ENCODE data around the gene TMC5.

The TMC5 gene

GRCh38 chr16:19430345-19430744 lies 12.7 kb downstream of the TMC5 start:
- no peak overlapping the region for H3K4me3 ChIP-seq (ENCODE audit: low read length)
- no peak for TF ChIP-seq ZNF274 (IDR thresholded peaks at IDR 0.05; ENCODE audit: low read depth, low read length)

- H3K4me3 ChIP-seq (ENCODE audit: low read length): no peak overlapping the region
- TF ChIP-seq ZNF274 (IDR thresholded peaks at IDR 0.05; ENCODE audit: low read depth, low read length): no peak
Measured at GRCh38 chr16:19431636-19432340, 14.1 kb downstream of the TMC5 start.

GRCh38 chr16:19432429-19432828 lies 14.7 kb downstream of the TMC5 start:
- no peak overlapping the region for H3K4me3 ChIP-seq (ENCODE audit: low read length)

DNA sequence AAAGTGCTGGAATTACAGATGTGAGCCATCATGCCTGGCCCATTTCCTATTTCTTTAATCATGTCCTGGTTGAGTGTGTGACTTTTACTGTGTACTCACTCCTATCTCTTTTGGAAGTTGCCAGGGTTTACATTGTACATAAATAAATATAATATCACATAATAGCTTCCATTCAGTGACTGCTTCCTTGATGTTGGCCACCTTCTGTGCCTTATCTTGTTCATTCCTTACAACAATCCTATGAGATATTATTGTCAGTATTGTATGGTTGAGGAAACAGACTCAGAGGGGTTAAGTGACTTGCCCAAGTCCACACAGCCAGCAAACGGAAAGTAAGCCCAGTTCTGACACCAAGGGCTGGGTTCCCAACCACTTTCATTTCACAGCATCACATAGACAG lies 16.9 kb downstream of the TMC5 start:
- H3K4me3 ChIP-seq (ENCODE audit: low read length): no peak overlapping the region
- TF ChIP-seq ZNF274 (IDR thresholded peaks at IDR 0.05; ENCODE audit: low read depth, low read length): no peak

More at GRCh38 chr16:19432429-19432828, 14.7 kb downstream of the TMC5 start:
- TF ChIP-seq ZNF274 (IDR thresholded peaks at IDR 0.05; ENCODE audit: low read depth, low read length): no peak

DNA sequence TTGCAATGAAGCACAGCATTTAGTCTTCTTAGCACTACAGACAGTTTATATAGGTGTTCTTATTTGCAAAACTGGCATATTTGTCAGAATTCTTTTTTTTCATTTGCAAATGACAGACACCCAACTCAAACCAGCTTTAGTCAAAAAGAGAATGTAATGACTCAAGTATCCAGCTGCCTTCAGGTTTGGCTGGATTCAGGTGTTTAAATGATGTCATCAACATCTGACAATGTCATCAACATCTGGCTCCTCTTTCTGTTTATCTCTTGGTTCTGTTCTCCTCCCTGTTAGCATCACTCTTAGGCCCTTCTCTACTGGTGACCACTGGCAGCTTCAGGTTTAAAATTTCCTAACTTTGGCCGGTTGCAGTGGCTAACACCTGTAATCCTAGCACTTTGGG lies 18.9 kb downstream of the TMC5 start:
- H3K4me3 ChIP-seq (ENCODE audit: low read length): no peak overlapping the region
- TF ChIP-seq ZNF274 (IDR thresholded peaks at IDR 0.05; ENCODE audit: low read depth, low read length): no peak

DNA sequence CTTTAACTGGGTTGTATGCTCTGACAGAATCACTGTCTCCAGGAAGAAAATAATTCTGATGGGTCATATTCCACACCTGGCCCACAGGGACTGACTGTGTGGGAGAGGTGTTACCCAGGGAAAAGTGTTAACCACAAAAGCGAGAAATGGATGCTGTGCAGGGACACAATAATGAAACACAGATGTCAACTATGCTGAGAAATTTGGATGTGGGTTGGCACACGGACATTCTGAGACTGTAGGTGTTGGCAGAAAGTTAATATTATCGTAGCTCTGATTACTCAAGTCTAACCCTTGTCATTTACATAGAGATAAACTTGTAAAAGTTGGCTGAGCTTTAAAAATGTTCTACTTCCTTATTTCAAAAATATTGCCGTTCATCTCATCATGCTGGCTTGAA lies 19.6 kb downstream of the TMC5 start:
- no peak for TF ChIP-seq ZNF274 (IDR thresholded peaks at IDR 0.05; ENCODE audit: low read depth, low read length)
- no peak overlapping the region for H3K4me3 ChIP-seq (ENCODE audit: low read length)

GRCh38 chr16:19438739-19439138 lies 21.1 kb downstream of the TMC5 start:
- H3K4me3 ChIP-seq (ENCODE audit: low read length): no peak overlapping the region
- TF ChIP-seq ZNF274 (IDR thresholded peaks at IDR 0.05; ENCODE audit: low read depth, low read length): no peak

DNA sequence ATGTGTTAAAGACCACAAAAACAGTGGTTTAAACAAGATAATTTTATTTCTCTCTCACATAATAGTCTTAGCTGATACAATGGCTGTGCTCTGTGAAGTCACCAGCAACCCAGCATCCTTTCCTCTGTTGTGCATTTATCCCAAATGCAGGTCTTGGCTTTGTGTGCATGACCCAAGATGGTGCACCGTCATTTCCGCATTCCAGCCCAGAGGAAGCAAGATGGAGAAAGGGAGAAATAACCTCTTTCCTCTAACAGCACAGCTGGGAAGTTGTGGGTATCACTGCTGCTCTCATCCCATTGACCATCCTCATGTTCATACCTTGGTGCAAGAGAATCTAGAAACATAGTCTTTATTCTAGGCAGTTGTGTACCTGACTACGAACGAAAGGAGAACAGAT lies 21.8 kb downstream of the TMC5 start:
- TF ChIP-seq ZNF274 (IDR thresholded peaks at IDR 0.05; ENCODE audit: low read depth, low read length): no peak
- H3K4me3 ChIP-seq (ENCODE audit: low read length): no peak overlapping the region

- no peak for TF ChIP-seq ZNF274 (IDR thresholded peaks at IDR 0.05; ENCODE audit: low read depth, low read length)
- no peak overlapping the region for H3K4me3 ChIP-seq (ENCODE audit: low read length)
Measured at GRCh38 chr16:19443659-19444058, 26.0 kb downstream of the TMC5 start.

DNA sequence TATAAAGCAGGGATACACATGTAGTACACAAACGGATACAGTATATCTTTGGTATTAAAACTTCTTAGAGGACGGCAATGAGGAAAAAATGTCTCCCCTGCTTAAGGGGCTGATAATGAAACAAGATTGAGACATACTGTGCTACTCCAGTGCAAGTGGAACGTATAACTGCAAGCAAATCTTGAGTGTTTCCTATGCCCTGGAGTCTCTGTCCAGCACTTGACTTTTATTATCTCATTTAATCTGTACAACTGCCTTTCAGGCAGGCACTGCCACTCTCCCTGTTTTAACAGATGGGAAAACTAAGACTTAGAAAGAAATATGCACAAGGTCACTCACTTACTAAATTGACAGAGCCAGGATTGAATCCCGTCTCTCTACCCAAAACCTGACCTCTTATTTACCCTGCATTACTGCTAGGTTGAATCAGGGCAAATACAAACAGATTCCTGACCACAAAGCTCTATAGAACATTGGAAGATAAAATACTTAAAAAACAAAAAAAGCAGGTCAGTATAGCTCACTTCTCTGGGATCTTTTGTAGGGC lies 28.7 kb downstream of the TMC5 start:
- TF ChIP-seq ZNF274 (IDR thresholded peaks at IDR 0.05; ENCODE audit: low read depth, low read length): no peak
- no peak overlapping the region for H3K4me3 ChIP-seq (ENCODE audit: low read length)

DNA sequence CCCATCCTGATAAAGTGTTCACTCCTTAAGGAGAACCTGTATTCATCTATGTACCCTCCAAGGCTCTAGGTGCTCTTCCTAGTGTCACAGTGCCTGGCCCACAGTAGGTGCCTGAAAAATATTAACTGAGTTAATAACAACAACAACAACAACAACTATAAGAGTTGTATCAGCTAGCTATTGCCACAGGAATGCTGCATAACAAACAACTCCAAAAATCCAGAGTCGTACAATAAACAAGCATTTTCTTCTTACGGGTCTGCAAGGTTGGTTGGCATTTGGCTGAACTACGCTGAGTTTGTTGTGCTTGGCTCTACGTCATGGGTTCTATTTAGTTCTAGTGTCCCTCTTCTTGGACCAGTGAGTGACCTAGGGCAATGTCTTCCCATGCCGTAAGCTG lies 29.2 kb downstream of the TMC5 start:
- no peak for TF ChIP-seq ZNF274 (IDR thresholded peaks at IDR 0.05; ENCODE audit: low read depth, low read length)

GRCh38 chr16:19450186-19450585 lies 32.5 kb downstream of the TMC5 start:
- TF ChIP-seq ZNF274 (IDR thresholded peaks at IDR 0.05; ENCODE audit: low read depth, low read length): no peak
- H3K4me3 ChIP-seq (ENCODE audit: low read length): no peak overlapping the region

More for the DNA sequence above, 29.2 kb downstream of the TMC5 start:
- H3K4me3 ChIP-seq (ENCODE audit: low read length): no peak overlapping the region

DNA sequence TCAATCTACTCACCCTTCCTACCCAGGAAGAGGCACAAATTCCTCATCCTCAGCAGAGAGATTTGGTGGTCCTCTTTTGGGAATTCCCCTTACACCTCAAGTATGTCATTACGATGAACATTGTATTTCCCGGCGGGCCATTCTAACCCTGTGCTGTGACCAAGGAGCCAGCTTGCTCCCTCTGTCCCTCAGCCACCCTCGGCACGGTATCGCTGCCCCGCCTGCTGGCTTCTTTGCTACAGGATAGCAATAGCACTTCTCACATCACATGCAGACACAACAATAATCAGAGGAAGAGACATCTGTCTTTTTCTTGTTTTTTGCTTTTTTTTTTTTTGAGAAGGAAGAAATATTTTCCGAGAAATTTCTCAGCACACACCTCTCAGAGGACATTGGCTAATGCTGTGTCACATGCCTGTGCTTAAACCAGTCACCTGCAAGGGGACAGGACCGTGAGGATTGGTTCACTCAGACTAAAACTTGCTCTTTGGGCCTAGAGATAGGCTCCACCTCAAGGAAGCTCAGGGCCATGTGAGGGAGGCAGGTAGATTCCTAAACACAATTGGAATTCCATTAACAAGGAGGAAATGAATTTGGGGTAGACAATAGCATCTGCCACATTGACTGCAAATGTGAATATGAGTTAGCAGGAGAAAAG lies 41.2 kb downstream of the TMC5 start:
- TF ChIP-seq ZNF274 (IDR thresholded peaks at IDR 0.05; ENCODE audit: low read depth, low read length): no peak
- no peak overlapping the region for H3K4me3 ChIP-seq (ENCODE audit: low read length)

DNA sequence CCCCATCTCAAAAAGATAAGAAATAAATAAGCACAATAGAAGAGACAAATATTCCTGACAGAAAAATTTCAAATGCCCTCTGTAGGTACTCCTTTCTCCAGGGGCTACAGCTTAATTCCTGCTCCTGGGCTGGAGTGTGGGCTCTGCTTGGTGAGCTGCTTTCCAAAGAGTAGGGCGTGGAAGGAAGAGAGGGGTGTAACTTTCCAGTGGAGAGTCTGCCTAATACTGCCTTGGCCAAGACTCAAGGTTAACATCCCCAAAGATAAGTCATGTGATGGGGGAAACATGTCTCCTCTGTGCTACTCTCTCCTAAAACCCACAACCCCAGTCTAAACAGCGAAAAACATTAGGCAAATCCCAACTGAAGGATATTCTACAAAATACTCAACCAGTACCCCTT lies 42.7 kb downstream of the TMC5 start:
- no peak for TF ChIP-seq ZNF274 (IDR thresholded peaks at IDR 0.05; ENCODE audit: low read depth, low read length)
- H3K4me3 ChIP-seq (ENCODE audit: low read length): no peak overlapping the region
